K562 (cell line): ENCODE data around the gene CALY. TPM values are rescaled to one million over a fixed set of nuclear protein-coding genes. Genes with fewer than 3 reads are reported as not detected.

ENCODE experiments used
- ATAC-seq: fragments of 200-7000 bp; cut with Tn5 transposase; 3 replicates; pipeline ENCODE4 v1.9.1; 2020; ENCODE audit warnings: moderate library complexity
- BruUV-seq: library from RNA; stranded (reverse); fragments of 400-500 nt; replicated peaks from 2 replicates; lab custom pipeline; 2021; lab: Mats Ljungman, UMichigan
- CTCF ChIA-PET: fragments of 300-600 bp; formaldehyde crosslinking; extraction: SDS; loops from one replicate; lab custom pipeline; 2021; ENCODE audit warnings: low intra/inter-chr PET ratio; lab: Yijun Ruan, JAX
- POLR2A ChIA-PET: fragments of 300-600, 350-650 bp; sonication (Branson Sonifier 250); formaldehyde crosslinking; extraction: SDS; loops from one replicate; lab custom pipeline; 2021; ENCODE audit warnings: antibody characterized with exemption, inconsistent platforms; lab: Yijun Ruan, JAX
- DNase-seq, 4 experiments: peaks; one replicate each; pipeline versions ENCODE4 v3.0.0 to v3.0.0-alpha.2; 2011 to 2018; ENCODE audit warnings: low spot score in 3 of 4, mixed read lengths in 3 of 4; ENCODE audit errors: extremely low read depth in 1 of 4
- FAIRE-seq: peaks from 2 replicates; lab custom pipeline; 2011; peaks lifted over from hg19 to GRCh38; lab: Jason Lieb, UNC
- H2AFZ ChIP-seq: 2 replicates; pipeline ENCODE4 v1.6.0; 2011; ENCODE audit warnings: low read depth, low read length, control low read depth, inconsistent platforms
- H3K27ac ChIP-seq: fragments of 200-600 bp; 3 replicates; pipeline ENCODE4 v1.8.0; 2011; ENCODE audit warnings: low read depth, mild to moderate bottlenecking, control low read depth, inconsistent platforms, low read length, moderate library complexity, mixed read lengths; ENCODE audit errors: extremely low read depth
- H3K27me3 ChIP-seq, 2 experiments: fragments of 300-600 bp in 1 of 2; 2 replicates in 1 of 2; 3 replicates in 1 of 2; pipeline versions ENCODE4 v1.6.0 to v1.8.0; 2011; ENCODE audit warnings: inconsistent platforms in 2 of 2, low read length in 2 of 2, mild to moderate bottlenecking in 1 of 2, mixed read lengths in 1 of 2, moderate library complexity in 1 of 2; ENCODE audit not compliant: control insufficient read depth in 2 of 2, insufficient read depth in 2 of 2
- H3K36me3 ChIP-seq: fragments of 300-600 bp; 3 replicates; pipeline ENCODE4 v1.8.0; 2011; ENCODE audit warnings: mild to moderate bottlenecking, low read length, inconsistent platforms; ENCODE audit not compliant: control insufficient read depth, insufficient read depth
- H3K4me1 ChIP-seq, 2 experiments: fragments of 200-600 bp in 1 of 2; replicated peaks in 1 of 2; 2 replicates in 1 of 2; 3 replicates in 1 of 2; pipeline versions ENCODE4 v1.5.1 to v1.8.0; 2011; ENCODE audit warnings: inconsistent platforms in 2 of 2, low read length in 2 of 2, mild to moderate bottlenecking in 1 of 2, mixed read lengths in 1 of 2, moderate library complexity in 1 of 2; ENCODE audit not compliant: control insufficient read depth in 2 of 2, insufficient read depth in 2 of 2
- H3K4me2 ChIP-seq: 2 replicates; pipeline ENCODE4 v1.6.1; 2011; ENCODE audit warnings: low read length, control low read depth, inconsistent platforms, mixed read lengths; ENCODE audit not compliant: insufficient read depth
- H3K4me3 ChIP-seq: fragments of 200-600 bp; sonication (generic), shearing (Covaris generic); 2 replicates; pipeline ENCODE4 v1.5.1; 2016; ENCODE audit warnings: control low read depth, inconsistent platforms
- H3K79me2 ChIP-seq: fragments of 200-600 bp; 3 replicates; pipeline ENCODE4 v1.8.0; 2011; ENCODE audit warnings: low read length, inconsistent platforms; ENCODE audit not compliant: control insufficient read depth, insufficient read depth
- H3K9ac ChIP-seq, 2 experiments: 2 replicates each; pipeline versions ENCODE4 v1.6.0 to v1.6.1; 2011; ENCODE audit warnings: low read depth in 2 of 2, low read length in 2 of 2, control low read depth in 1 of 2, inconsistent platforms in 1 of 2, mild to moderate bottlenecking in 1 of 2, mixed read lengths in 1 of 2; ENCODE audit not compliant: insufficient read depth in 1 of 2
- H3K9me1 ChIP-seq: one replicate; pipeline ENCODE4 v1.6.0; 2011; ENCODE audit warnings: inconsistent platforms, mild to moderate bottlenecking, low read length, moderate library complexity; ENCODE audit not compliant: control insufficient read depth, insufficient read depth
- H3K9me3 ChIP-seq: replicated peaks from 2 replicates; pipeline ENCODE4 v1.5.1; 2011; ENCODE audit warnings: low read depth, low read length, inconsistent platforms; ENCODE audit not compliant: control insufficient read depth, insufficient read depth
- H4K20me1 ChIP-seq: replicated peaks from 2 replicates; pipeline ENCODE4 v1.6.1; 2011; ENCODE audit warnings: low read length, inconsistent platforms, mixed read lengths; ENCODE audit not compliant: control insufficient read depth, insufficient read depth
- ARID3A ChIP-seq: IDR thresholded peaks from 2 replicates; pipeline ENCODE4 v1.6.1; 2012; ENCODE audit warnings: low read depth, low read length, improper control_type of control experiment, borderline replicate concordance
- CBFB ChIP-seq: sonication (generic); formaldehyde crosslinking; IDR thresholded peaks from 2 replicates; pipeline ENCODE4 v1.4.0; 2020; ENCODE audit warnings: mild to moderate bottlenecking, missing genetic modification reagents
- ELK1 ChIP-seq: sonication (generic); formaldehyde crosslinking; IDR thresholded peaks from 2 replicates; pipeline ENCODE4 v1.8.1; 2022; ENCODE audit warnings: missing genetic modification reagents
- MBD1 ChIP-seq: fragments of 250-450 bp; sonication (Bioruptor Pico); IDR thresholded peaks from 2 replicates; pipeline ENCODE4 v1.8.0; 2022; ENCODE audit warnings: inconsistent platforms
- ZNF318 ChIP-seq, 2 experiments: fragments of 450-650 bp; IDR thresholded peaks; 2 replicates each; pipeline ENCODE4 v1.6.1; 2016; ENCODE audit warnings: mild to moderate bottlenecking in 2 of 2, borderline replicate concordance in 1 of 2, low read depth in 1 of 2, moderate library complexity in 1 of 2
- ZNF699 ChIP-seq: fragments of 250-450 bp; sonication (Bioruptor Pico); IDR thresholded peaks from 2 replicates; pipeline ENCODE4 v1.8.0; 2021; ENCODE audit warnings: mild to moderate bottlenecking, moderate library complexity; ENCODE audit not compliant: insufficient replicate concordance
- WGBS: fragments of 100-300 bp; shearing (Covaris generic); methylation state at CpG from one replicate; pipeline ENCODE4 v1.1.6; 2016; ENCODE audit warnings: low coverage, mixed read lengths; ENCODE audit not compliant: insufficient coverage; ENCODE audit errors: missing lambda C conversion rate; 5-methylcytosine and 5-hydroxymethylcytosine counted together
- in situ Hi-C: fragments of 300-500 bp; cut with MboI; formaldehyde crosslinking; loops from 4 replicates; pipeline ENCODE4 v1.15.0; 2018; ENCODE audit warnings: inconsistent platforms, mixed read lengths
- intact Hi-C: fragments of 100-400 bp; cut with micrococcal nuclease; formaldehyde crosslinking; loops from 2 replicates; pipeline ENCODE4 v1.14.2; 2022
- polyA plus RNA-seq, 8 experiments: library from polyadenylated mRNA; depleted of rRNA in 4 of 8; stranded (reverse) in 5 of 8; unstranded in 3 of 8; fragments of >200 nt; fragmentation: Nextera tagmentation in 2 of 8; fragmentation: Illumina TruSeq in 1 of 8; extraction: Ambion mirVana in 2 of 8; extraction: Trizol in 1 of 8; gene quantifications; 2 replicates each; pipeline versions ENCODE4 v1.2.1 to v1.2.3, GENCODE V29; 2011 to 2014; ENCODE audit warnings: inconsistent platforms in 1 of 8, missing spikeins in 1 of 8
- total RNA-seq, 7 experiments: library from RNA; depleted of rRNA in 6 of 7; stranded (reverse); fragments of >200 nt in 6 of 7; fragmentation: Illumina TruSeq in 2 of 7; extraction: Trizol in 2 of 7; gene quantifications; 2 replicates each; pipeline versions ENCODE4 v1.2.1 to v1.2.3, GENCODE V29; 2011 to 2021; ENCODE audit warnings: low replicate concordance in 1 of 7

Gene CALY
- total and polyA plus RNA-seq, 9 of the 15 experiments (the other 6 are each of a cell fraction or from before 2014, with no cell fraction given): not detected

GRCh38 chr10:133279326-133280226, 57.1 kb downstream of the CALY start:
- intact Hi-C loops: loop anchor here (2.0 kb wide), 1 partner anchor 25 kb away; no protein-coding TSS in a partner anchor
- H3K9ac ChIP-seq: peak overlapping the region; percentile 61 to 78
- no peak for TF ChIP-seq ARID3A
- no peak for TF ChIP-seq CBFB (CRISPR knock-in tag)
- TF ChIP-seq ZNF318 (IDR thresholded peaks at IDR 0.05; ENCODE audit: borderline replicate concordance in 1 of 2, low read depth in 1 of 2): no peak
- no peak for TF ChIP-seq MBD1 (CRISPR knock-in tag)
- TF ChIP-seq ELK1 (CRISPR knock-in tag): no peak
- TF ChIP-seq ZNF699: no peak

More at GRCh38 chr10:133279326-133280226, 57.1 kb downstream of the CALY start:
- H3K9me1 ChIP-seq: peaks cover 3% of the 10 kb centered on the region
- FAIRE-seq (no peak), ATAC-seq (no peak), DNase-seq (no peak)
- in situ Hi-C loops: no loop called here
- no peaks in the 10 kb centered on the region for H3K27me3 ChIP-seq
- no TSS peak for BruUV-seq
- ChIA-PET CTCF (no interaction called here), POLR2A (interaction anchor here (0.7 to 1.5 kb wide), 6 partner anchors 9 to 55 kb away, joined by 3 to 4 read pairs (median 3); no protein-coding TSS in a partner anchor)
- H3K4me2 ChIP-seq: peak overlapping the region; percentile 72
- WGBS: 60% methylated on average over 22 of the region's 24 CpGs
- H2AFZ ChIP-seq: no peak overlapping the region
- peaks cover 34% of the 10 kb centered on the region; the same call in 1 of the 3 replicates for H3K36me3 ChIP-seq
- peak overlapping the region; percentile 92 for H3K27ac ChIP-seq
- H3K4me3 ChIP-seq: no peak overlapping the region
- H3K9me3 ChIP-seq: no peaks in the 10 kb centered on the region
- H3K79me2 ChIP-seq: no peaks in the 10 kb centered on the region
- H3K4me1 ChIP-seq: peaks cover 40 to 64% of the 10 kb centered on the region in 2 experiments
- no peaks in the 10 kb centered on the region for H4K20me1 ChIP-seq
